Liver (tissue), 9 donors: ENCODE results near the gene MRGPRF. TPM values are rescaled to one million over a fixed set of nuclear protein-coding genes. Genes with fewer than 3 reads are reported as not detected.

ENCODE experiments used
- DNase-seq: peaks from one replicate; pipeline ENCODE4 v3.0.0-alpha.2; 2017; ENCODE audit warnings: low spot score
- H3K27ac ChIP-seq, 2 donors: one replicate each; pipeline ENCODE4 v1.7.0; 2013; ENCODE audit warnings: inconsistent platforms in 2 of 2, low read length in 2 of 2, control low read depth in 1 of 2, low read depth in 1 of 2, mild to moderate bottlenecking in 1 of 2
- H3K27me3 ChIP-seq, 4 donors: one replicate each; pipeline versions ENCODE4 v1.6.1 to v1.7.0; 2013; ENCODE audit warnings: low read length in 3 of 4, inconsistent platforms in 1 of 4, mild to moderate bottlenecking in 1 of 4, moderate library complexity in 1 of 4; ENCODE audit not compliant: control insufficient read depth in 4 of 4, insufficient read depth in 4 of 4
- H3K36me3 ChIP-seq, 4 donors: one replicate each; pipeline versions ENCODE4 v1.6.1 to v1.7.0; 2013; ENCODE audit warnings: low read length in 3 of 4, mild to moderate bottlenecking in 3 of 4, low read depth in 1 of 4, moderate library complexity in 1 of 4; ENCODE audit not compliant: control insufficient read depth in 4 of 4, insufficient read depth in 3 of 4
- H3K4me1 ChIP-seq, 4 donors: one replicate each; pipeline versions ENCODE4 v1.6.1 to v1.7.0; 2013; ENCODE audit warnings: low read length in 3 of 4, mild to moderate bottlenecking in 3 of 4, moderate library complexity in 1 of 4; ENCODE audit not compliant: control insufficient read depth in 4 of 4, insufficient read depth in 4 of 4
- H3K4me3 ChIP-seq, 3 donors: one replicate each; pipeline versions ENCODE4 v1.6.1 to v1.7.0; 2013; ENCODE audit warnings: low read length in 3 of 3, control low read depth in 1 of 3, low read depth in 1 of 3, mild to moderate bottlenecking in 1 of 3
- H3K9ac ChIP-seq, 2 donors: one replicate each; pipeline ENCODE4 v1.7.0; 2013; ENCODE audit warnings: low read length in 2 of 2, mild to moderate bottlenecking in 2 of 2, moderate library complexity in 2 of 2, control low read depth in 1 of 2, low read depth in 1 of 2
- H3K9me3 ChIP-seq, 4 donors: one replicate each; pipeline versions ENCODE4 v1.6.1 to v1.7.0; 2013; ENCODE audit warnings: low read length in 3 of 4; ENCODE audit not compliant: control insufficient read depth in 4 of 4
- ATF3 ChIP-seq: IDR thresholded peaks from 2 replicates; pipeline ENCODE4 v1.6.1; 2016; ENCODE audit warnings: antibody characterized with exemption
- CTCF ChIP-seq: fragments of 150-350 bp; IDR thresholded peaks from 2 replicates; pipeline ENCODE4 v1.5.1; 2017; ENCODE audit warnings: improper control_type of control experiment, low read depth, low read length; ENCODE audit not compliant: missing input control
- EGR1 ChIP-seq, 2 donors: IDR thresholded peaks; 2 replicates each; pipeline ENCODE4 v1.6.1; 2016 to 2018; ENCODE audit warnings: antibody characterized with exemption in 2 of 2, low read depth in 2 of 2
- FOXA1 ChIP-seq: IDR thresholded peaks from 2 replicates; pipeline ENCODE4 v1.6.1; 2016; ENCODE audit warnings: antibody characterized with exemption
- FOXA2 ChIP-seq: IDR thresholded peaks from 2 replicates; pipeline ENCODE4 v1.6.1; 2016; ENCODE audit warnings: antibody characterized with exemption
- GABPA ChIP-seq, 2 donors: IDR thresholded peaks in 1 of 2; conservative IDR thresholded peaks in 1 of 2; 2 replicates each; pipeline ENCODE4 v1.6.1; 2016; ENCODE audit warnings: antibody characterized with exemption in 2 of 2, mild to moderate bottlenecking in 1 of 2, moderate library complexity in 1 of 2
- HNF4A ChIP-seq, 2 donors: conservative IDR thresholded peaks; 2 replicates each; pipeline ENCODE4 v1.6.1; 2016; ENCODE audit warnings: antibody characterized with exemption in 2 of 2, mild to moderate bottlenecking in 2 of 2
- HNF4G ChIP-seq: IDR thresholded peaks from 2 replicates; pipeline ENCODE4 v1.6.1; 2016; ENCODE audit warnings: antibody characterized with exemption
- JUND ChIP-seq, 2 donors: IDR thresholded peaks; 2 replicates each; pipeline ENCODE4 v1.6.1; 2016; ENCODE audit warnings: antibody characterized with exemption in 2 of 2
- MAX ChIP-seq: IDR thresholded peaks from 2 replicates; pipeline ENCODE4 v1.6.1; 2016; ENCODE audit warnings: antibody characterized with exemption
- NR2F2 ChIP-seq: IDR thresholded peaks from 2 replicates; pipeline ENCODE4 v1.6.1; 2016; ENCODE audit warnings: antibody characterized with exemption
- RAD21 ChIP-seq, 2 donors: IDR thresholded peaks; 2 replicates each; pipeline ENCODE4 v1.6.1; 2016; ENCODE audit warnings: antibody characterized with exemption in 2 of 2, mild to moderate bottlenecking in 2 of 2
- REST ChIP-seq: IDR thresholded peaks from 2 replicates; pipeline ENCODE4 v1.6.1; 2016; ENCODE audit warnings: antibody characterized with exemption, mild to moderate bottlenecking
- RXRA ChIP-seq, 2 donors: IDR thresholded peaks; 2 replicates each; pipeline ENCODE4 v1.6.1; 2017 to 2018; ENCODE audit warnings: antibody characterized with exemption in 2 of 2, mild to moderate bottlenecking in 1 of 2
- SP1 ChIP-seq: IDR thresholded peaks from 2 replicates; pipeline ENCODE4 v1.6.1; 2018; ENCODE audit warnings: antibody characterized with exemption, mild to moderate bottlenecking
- TAF1 ChIP-seq: conservative IDR thresholded peaks from 2 replicates; pipeline ENCODE4 v1.6.1; 2016; ENCODE audit warnings: antibody characterized with exemption, mild to moderate bottlenecking
- YY1 ChIP-seq: IDR thresholded peaks from 2 replicates; pipeline ENCODE4 v1.6.1; 2016; ENCODE audit warnings: antibody characterized with exemption, mild to moderate bottlenecking
- ZBTB33 ChIP-seq: IDR thresholded peaks from 2 replicates; pipeline ENCODE4 v1.6.1; 2016; ENCODE audit warnings: antibody characterized with exemption
- WGBS: extraction: QIAGEN DNeasy Blood & Tissue Kit; methylation state at CpG from one replicate; pipeline ENCODE4 v1.1.7; 2013; 5-methylcytosine and 5-hydroxymethylcytosine counted together
- polyA plus RNA-seq, 2 donors: library from polyadenylated mRNA; stranded (reverse) in 1 of 2; unstranded in 1 of 2; fragments of 200-250 nt in 1 of 2; fragments of >200 nt in 1 of 2; fragmentation: Nextera tagmentation in 1 of 2; extraction: Ambion mirVana in 1 of 2; gene quantifications; one replicate each; pipeline versions ENCODE4 v1.2.1 to v1.2.3, GENCODE V29; 2013 to 2015
- total RNA-seq, 2 donors: library from RNA; depleted of rRNA; stranded (reverse); fragments of >200 nt; gene quantifications; one replicate each; pipeline ENCODE4 v1.2.3, GENCODE V29; 2014
- donor health status: healthy.
- donor health status: healthy.
- donor health status: healthy.
- donor health status: healthy.
- donor health status: healthy.

The MRGPRF gene
- total and polyA plus RNA-seq, 4 donors: 1.1 to 4.8 (median 2.5) TPM

GRCh38 chr11:68987211-68987610 lies 25.8 kb downstream of the MRGPRF start:
- Histone ChIP-seq H3K9me3 (no peaks in the 10 kb centered on the region), H3K27ac (no peak overlapping the region), H3K9ac (no peak overlapping the region), H3K4me3 (no peak overlapping the region), H3K27me3 (no peaks in the 10 kb centered on the region), H3K4me1 (no peaks in the 10 kb centered on the region), H3K36me3 (no peaks in the 10 kb centered on the region)
- DNase-seq: no peak
- TF ChIP-seq YY1: no peak
- no peak for TF ChIP-seq REST
- no peak for TF ChIP-seq RXRA (IDR thresholded peaks at IDR 0.05)
- no peak for TF ChIP-seq FOXA2
- TF ChIP-seq ATF3: no peak
- TF ChIP-seq NR2F2: no peak
- TF ChIP-seq MAX: no peak
- TF ChIP-seq GABPA (IDR thresholded peaks at IDR 0.05 in 1 of 2, conservative IDR thresholded peaks at IDR 0.05 in 1 of 2): no peak
- TF ChIP-seq RAD21 (IDR thresholded peaks at IDR 0.05): no peak
- TF ChIP-seq HNF4G: no peak
- TF ChIP-seq FOXA1: no peak
- TF ChIP-seq HNF4A (conservative IDR thresholded peaks at IDR 0.05): no peak
- TF ChIP-seq JUND (IDR thresholded peaks at IDR 0.05): no peak
- TF ChIP-seq TAF1: no peak
- TF ChIP-seq EGR1 (IDR thresholded peaks at IDR 0.05; ENCODE audit: low read depth in 2 of 2): no peak
- TF ChIP-seq ZBTB33: no peak
- TF ChIP-seq CTCF: no peak

GRCh38 chr11:68983801-68984200 lies 29.2 kb downstream of the MRGPRF start:
- no peaks in the 10 kb centered on the region for H3K36me3 ChIP-seq
- WGBS: 85% methylated on average over 6 of the region's 6 CpGs
- no peak overlapping the region for H3K4me3 ChIP-seq
- H3K9ac ChIP-seq: no peak overlapping the region
- DNase-seq: no peak
- no peaks in the 10 kb centered on the region for H3K9me3 ChIP-seq
- no peaks in the 10 kb centered on the region for H3K27me3 ChIP-seq
- H3K27ac ChIP-seq: no peak overlapping the region
- no peaks in the 10 kb centered on the region for H3K4me1 ChIP-seq
- TF ChIP-seq CTCF: no peak
- no peak for TF ChIP-seq EGR1 (IDR thresholded peaks at IDR 0.05; ENCODE audit: low read depth in 2 of 2)
- TF ChIP-seq TAF1: no peak
- no peak for TF ChIP-seq RAD21 (IDR thresholded peaks at IDR 0.05)
- no peak for TF ChIP-seq JUND (IDR thresholded peaks at IDR 0.05)
- no peak for TF ChIP-seq YY1
- TF ChIP-seq FOXA1: no peak
- no peak for TF ChIP-seq RXRA (IDR thresholded peaks at IDR 0.05)
- TF ChIP-seq GABPA (IDR thresholded peaks at IDR 0.05 in 1 of 2, conservative IDR thresholded peaks at IDR 0.05 in 1 of 2): no peak
- TF ChIP-seq MAX: no peak
- no peak for TF ChIP-seq SP1
- no peak for TF ChIP-seq HNF4A (conservative IDR thresholded peaks at IDR 0.05)
- TF ChIP-seq NR2F2: no peak
- no peak for TF ChIP-seq HNF4G
- TF ChIP-seq ATF3: no peak
- no peak for TF ChIP-seq ZBTB33
